ENCODE data around the gene ARHGEF12.

ARHGEF12 gene

DNA sequence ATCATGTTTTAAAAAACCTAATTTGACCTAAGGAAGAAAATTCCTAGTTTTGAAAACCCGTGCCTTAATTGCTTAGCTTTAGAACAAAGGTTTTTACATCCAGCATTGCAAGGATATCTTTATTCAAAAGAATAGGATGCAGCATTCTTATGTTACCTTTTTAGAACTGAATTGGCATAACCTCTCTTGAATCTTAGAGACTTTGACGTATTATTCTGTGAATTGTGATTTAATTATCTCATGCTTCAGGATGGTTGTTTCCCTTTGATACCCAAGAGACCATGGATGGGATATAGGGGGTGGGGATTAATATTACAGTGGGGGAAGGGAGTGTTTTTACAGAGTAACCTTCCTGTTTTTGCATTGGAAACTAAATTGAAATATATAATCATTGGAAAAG, 49.4 kb downstream of the ARHGEF12 start:
- DNase-seq (ENCODE audit: low spot score), result no peak

DNA sequence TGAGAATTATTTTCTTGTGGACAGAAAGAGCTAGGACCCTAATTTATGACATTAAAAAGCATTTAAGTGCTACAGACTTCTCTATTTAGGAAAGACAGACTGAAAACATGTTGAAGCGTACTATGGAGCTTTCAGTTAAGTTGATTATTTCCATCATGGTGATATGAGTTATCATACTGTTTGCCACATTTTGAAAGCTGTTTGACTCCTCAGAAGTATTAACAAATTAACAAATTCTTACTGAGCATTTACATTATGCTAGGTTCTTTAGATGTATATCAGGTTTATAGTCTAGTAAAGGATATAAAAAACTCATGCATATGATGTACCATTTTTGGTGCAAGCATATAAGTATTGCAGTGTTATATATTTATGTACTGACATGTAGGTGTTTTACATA, 50.1 kb downstream of the ARHGEF12 start:
- DNase-seq (ENCODE audit: low spot score), result no peak

DNA sequence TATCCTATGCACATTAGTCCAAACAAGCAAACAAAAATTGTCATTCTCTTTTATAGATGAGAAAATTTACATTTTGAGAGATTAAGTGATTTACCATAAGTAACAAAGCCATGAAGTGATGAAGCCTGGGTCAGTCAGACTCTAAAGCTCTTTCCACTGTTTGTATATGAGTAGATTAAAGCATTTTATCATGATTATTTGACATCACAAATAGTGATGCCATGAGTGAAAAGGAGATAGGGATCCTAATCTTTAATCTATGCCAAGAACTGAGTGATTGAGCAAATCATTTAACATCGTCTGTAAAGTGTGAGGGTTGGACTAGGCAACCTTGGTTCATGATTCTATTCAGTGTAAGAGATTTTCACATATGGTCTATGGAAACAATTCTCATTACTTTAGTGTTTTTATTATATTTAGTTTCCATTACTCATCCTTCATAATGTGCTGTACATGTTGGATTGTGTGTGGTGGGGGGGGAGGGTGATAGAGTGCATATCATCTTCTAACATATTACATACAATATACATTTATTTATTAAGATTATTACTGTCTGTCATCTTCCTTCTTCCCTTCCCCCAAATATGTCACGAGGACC, 50.7 kb downstream of the ARHGEF12 start:
- no peak for DNase-seq (ENCODE audit: low spot score)

DNA sequence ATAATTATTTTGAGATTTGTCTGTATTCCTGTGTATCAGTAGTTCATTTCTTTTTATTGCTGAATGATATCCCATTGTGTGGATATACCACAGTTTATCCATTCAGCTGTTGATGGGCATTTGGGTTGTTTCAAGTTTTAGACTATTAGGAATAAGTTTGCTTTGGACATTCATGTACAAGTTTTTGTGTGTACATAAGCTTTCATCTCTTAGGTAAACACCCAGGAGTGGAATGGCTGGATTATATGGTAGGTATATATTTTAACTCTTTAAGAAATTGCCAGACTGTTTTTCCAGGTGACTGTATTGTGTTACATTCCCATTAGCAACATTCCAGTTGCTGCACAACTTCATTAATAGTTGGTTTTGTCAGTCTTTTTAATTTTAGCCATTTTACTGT, 52.0 kb downstream of the ARHGEF12 start:
- no peak for DNase-seq (ENCODE audit: low spot score)

- peak; percentile 4 for DNase-seq (ENCODE audit: low spot score)
Measured at GRCh38 chr11:120389693-120390584, 53.7 kb downstream of the ARHGEF12 start.

DNA sequence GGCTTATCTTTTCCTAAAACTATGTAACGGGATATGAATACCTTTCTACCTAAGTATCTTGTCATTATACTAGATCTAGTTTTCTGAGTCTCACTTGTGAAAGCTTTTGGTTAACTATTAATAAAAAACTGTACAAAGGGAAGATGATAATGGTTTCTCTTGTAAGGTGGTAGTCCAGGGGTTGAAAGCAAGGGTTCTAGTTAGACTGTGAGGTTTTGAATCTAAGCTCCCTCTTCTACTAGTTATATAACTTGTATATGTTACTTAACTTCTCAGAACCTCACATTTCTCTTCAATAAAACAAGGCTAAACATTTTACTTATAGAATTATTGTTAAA, 54.3 kb downstream of the ARHGEF12 start:
- peak; percentile 17 for DNase-seq (ENCODE audit: low spot score)

- peak; percentile 19 for DNase-seq (ENCODE audit: low spot score)
Measured at GRCh38 chr11:120391292-120391691, 55.1 kb downstream of the ARHGEF12 start.

DNA sequence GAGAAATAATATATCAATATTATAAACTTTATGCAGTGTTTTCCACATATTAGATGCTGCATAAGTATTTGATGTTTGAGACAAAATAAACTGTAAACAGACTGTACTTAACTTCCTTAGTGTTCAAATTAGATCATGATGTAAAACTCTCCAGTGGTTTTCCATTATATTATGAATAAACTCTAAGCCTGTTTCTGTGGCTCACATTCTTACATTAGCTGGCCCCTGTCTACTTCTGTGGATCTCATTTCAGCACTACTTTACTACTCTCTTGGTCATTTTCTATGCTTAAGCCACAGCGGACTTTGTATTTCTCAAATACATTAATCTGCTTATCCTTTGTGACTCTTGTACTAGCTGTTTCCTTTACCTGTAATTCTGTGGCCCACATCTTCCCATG, 55.6 kb downstream of the ARHGEF12 start:
- no peak for DNase-seq (ENCODE audit: low spot score)

- DNase-seq (ENCODE audit: low spot score), result no peak
Measured at GRCh38 chr11:120392314-120392713, 56.1 kb downstream of the ARHGEF12 start.

DNA sequence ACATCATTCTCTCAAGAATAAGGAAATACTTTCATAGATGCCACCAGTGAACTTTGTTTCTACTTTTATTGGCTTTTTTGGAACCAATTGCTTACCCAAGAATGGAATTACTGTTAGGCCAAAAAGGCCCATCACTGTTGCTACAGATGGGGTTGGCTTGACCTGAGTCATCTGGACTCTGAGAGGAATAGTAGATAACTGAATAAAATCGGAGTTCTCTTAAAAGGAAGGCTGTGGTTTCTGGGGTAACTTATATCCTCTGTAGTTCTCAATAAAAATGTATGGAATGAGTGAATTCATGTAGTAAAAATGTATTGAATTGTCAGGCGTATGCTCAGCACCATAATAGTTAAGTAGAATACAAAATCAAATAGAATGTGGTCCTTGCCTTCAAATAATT, 56.6 kb downstream of the ARHGEF12 start:
- DNase-seq (ENCODE audit: low spot score), result no peak

- DNase-seq (ENCODE audit: low spot score), result no peak
Measured at GRCh38 chr11:120394119-120394518, 57.9 kb downstream of the ARHGEF12 start.

DNA sequence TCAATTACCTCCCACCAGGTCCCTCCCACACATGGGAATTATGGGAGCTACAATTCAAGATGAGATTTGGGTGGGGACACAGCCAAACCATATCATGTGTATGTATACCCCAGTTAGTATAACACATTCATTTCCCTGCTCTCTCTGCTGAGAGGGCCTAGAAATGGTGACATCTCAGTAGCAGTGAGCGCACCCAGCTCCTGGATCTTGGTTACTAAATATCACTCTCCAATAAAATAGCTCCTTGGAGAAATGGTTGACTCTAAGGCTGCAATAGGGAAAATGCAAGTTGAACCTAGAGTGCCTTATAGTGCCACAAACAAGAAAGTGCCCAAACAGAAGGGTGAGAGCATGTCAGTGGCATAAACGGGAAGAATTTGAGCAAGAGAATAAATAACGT, 59.6 kb downstream of the ARHGEF12 start:
- no peak for DNase-seq (ENCODE audit: low spot score)

GRCh38 chr11:120398132-120398531, 61.9 kb downstream of the ARHGEF12 start:
- DNase-seq (ENCODE audit: low spot score), result no peak

GRCh38 chr11:120399307-120399706, 63.1 kb downstream of the ARHGEF12 start:
- DNase-seq (ENCODE audit: low spot score), result peak; percentile 9

DNA sequence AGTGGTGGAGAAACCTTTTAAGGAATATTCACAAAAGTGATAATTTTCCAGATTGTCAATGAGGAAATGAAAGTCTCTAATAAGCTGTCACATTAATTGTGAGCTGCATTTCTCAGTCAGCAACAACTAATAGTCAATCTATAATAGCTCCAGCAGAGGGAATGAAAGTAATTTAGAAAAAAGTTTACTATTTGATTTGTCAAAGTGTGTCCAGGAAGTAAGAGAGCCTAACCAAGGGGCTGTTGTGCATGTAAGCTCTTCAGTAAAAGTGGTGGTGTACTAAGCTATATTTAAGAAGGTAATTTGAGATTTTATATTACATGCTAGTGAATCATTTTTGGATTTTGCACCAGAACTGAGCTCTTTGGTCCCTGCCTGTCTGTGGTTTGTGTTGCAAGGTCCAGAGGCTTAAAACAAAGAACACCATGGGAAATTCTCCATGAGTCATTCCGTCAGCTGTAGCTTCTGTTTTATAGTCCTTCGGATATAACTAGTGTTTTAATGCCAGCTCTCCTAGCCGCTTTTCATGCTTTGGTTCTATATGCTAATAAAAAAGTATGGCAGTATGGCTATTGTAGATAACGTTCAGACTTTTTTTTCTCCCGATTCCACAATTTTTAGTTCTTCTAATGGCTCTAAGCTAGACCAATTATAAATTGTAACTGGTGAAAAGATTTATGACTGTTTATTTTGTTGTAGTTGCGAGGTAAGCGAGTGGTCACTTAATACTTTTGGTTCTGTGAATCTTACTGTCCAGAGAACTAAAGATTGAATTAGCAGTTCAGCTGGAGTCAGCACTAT, 64.6 kb downstream of the ARHGEF12 start:
- peak; percentile 95 for DNase-seq (ENCODE audit: low spot score)

- DNase-seq (ENCODE audit: low spot score), result no peak
Measured at GRCh38 chr11:120401506-120401905, 65.3 kb downstream of the ARHGEF12 start.

- DNase-seq (ENCODE audit: low spot score), result no peak
Measured at GRCh38 chr11:120403966-120404365, 67.8 kb downstream of the ARHGEF12 start.

- DNase-seq (ENCODE audit: low spot score), result no peak
Measured at GRCh38 chr11:120404495-120404894, 68.3 kb downstream of the ARHGEF12 start.

- no peak for DNase-seq (ENCODE audit: low spot score)
Measured at GRCh38 chr11:120409655-120410054, 73.4 kb downstream of the ARHGEF12 start.

DNA sequence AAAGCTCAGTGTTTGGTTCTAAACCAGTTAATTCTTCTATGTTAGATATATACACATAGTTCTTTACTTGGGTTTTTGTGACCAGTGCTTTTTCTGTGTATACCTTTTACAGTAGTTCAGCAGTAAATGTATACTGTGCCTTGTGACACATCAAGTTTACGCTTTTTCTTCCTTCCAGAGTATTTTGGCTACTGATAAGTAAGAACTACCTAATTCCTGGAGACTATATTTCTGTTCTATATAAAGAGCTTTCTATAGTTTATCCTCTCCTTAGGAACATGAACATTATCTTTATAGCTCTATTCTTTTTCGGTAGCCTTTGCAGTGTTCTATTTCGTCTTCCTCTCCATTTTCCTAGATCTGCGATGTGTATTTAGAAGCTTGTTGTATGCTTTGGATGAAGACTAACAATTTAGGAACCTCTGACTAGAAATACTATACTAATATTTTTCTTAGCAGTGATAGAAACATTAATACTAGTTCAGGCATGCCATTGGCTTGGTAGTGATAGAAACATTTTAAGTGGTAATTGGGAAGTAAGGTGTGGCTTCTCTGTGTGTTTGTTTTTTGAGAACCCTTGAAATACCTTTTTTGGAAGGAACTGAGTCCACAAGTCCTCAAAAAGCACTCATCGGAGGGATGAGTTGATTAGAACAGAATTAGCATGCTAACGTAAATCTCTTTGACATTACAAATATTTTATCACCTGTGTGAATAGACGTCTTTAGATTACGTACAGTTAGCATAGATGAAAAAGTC, 74.6 kb downstream of the ARHGEF12 start:
- no peak for DNase-seq (ENCODE audit: low spot score)

DNA sequence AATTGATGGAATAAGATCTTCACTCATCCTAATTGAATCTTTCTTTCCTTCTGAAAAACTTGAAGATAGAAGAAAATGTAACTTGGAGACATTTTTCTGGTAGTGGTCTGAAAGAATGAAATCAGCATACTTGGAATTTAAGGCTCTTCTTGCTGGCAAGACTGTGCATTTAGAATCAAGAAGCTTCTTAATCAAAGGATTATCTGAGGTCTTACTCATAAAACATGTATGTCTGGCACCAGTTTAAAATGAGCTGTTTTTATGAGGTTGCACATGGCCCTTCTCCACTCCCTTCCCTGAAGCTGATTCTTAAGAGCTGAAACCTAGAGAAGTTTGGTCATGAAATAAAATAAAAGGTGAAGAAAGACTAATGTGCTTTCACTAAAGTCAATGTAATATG, 77.3 kb downstream of the ARHGEF12 start:
- no peak for DNase-seq (ENCODE audit: low spot score)

GRCh38 chr11:120420572-120420971, 84.4 kb downstream of the ARHGEF12 start:
- no peak for DNase-seq (ENCODE audit: low spot score)
